IMR-90 (cell line): ENCODE data around the gene MTG1.

Experiments used
- MAZ ChIP-seq: IDR thresholded peaks from 2 replicates; pipeline ENCODE4 v1.6.1; 2012; ENCODE audit warnings: low read depth, mild to moderate bottlenecking, low read length, improper control_type of control experiment, moderate library complexity, borderline replicate concordance
- MXI1 ChIP-seq: IDR thresholded peaks from 2 replicates; pipeline ENCODE4 v1.6.1; 2012; ENCODE audit warnings: low read depth, mild to moderate bottlenecking, low read length, moderate library complexity, borderline replicate concordance
- POLR2A ChIP-seq: IDR thresholded peaks from 2 replicates; pipeline ENCODE4 v1.6.1; 2012; ENCODE audit warnings: mild to moderate bottlenecking, low read depth, low read length
- RCOR1 ChIP-seq: IDR thresholded peaks from 2 replicates; pipeline ENCODE4 v1.6.1; 2012; ENCODE audit warnings: mild to moderate bottlenecking, low read length, improper control_type of control experiment; ENCODE audit not compliant: insufficient replicate concordance
- USF2 ChIP-seq: fragments of 150-350 bp; IDR thresholded peaks from 2 replicates; pipeline ENCODE4 v1.6.1; 2017; ENCODE audit warnings: mild to moderate bottlenecking, antibody characterized with exemption, low read length, low read depth
- TF ChIP-seq, protein P1 (sequence below): conservative IDR thresholded peaks from 2 replicates; pipeline ENCODE4 v1.5.1; 2012; ENCODE audit warnings: mild to moderate bottlenecking, low read depth, low read length, improper control_type of control experiment

- TF ChIP-seq RCOR1 (no peak), POLR2A (no peak), USF2 (no peak), MXI1 (no peak), MAZ (no peak)
- TF ChIP-seq, protein P1, sequence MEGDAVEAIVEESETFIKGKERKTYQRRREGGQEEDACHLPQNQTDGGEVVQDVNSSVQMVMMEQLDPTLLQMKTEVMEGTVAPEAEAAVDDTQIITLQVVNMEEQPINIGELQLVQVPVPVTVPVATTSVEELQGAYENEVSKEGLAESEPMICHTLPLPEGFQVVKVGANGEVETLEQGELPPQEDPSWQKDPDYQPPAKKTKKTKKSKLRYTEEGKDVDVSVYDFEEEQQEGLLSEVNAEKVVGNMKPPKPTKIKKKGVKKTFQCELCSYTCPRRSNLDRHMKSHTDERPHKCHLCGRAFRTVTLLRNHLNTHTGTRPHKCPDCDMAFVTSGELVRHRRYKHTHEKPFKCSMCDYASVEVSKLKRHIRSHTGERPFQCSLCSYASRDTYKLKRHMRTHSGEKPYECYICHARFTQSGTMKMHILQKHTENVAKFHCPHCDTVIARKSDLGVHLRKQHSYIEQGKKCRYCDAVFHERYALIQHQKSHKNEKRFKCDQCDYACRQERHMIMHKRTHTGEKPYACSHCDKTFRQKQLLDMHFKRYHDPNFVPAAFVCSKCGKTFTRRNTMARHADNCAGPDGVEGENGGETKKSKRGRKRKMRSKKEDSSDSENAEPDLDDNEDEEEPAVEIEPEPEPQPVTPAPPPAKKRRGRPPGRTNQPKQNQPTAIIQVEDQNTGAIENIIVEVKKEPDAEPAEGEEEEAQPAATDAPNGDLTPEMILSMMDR = no peak
These were observed 33.9 kb upstream of the MTG1 start for GRCh38 chr10:133359972-133360610.
